GM19452 (cell line): ENCODE data around the gene CDKAL1.
"Not testable (repeated sequence)": the region's sequence is repeated elsewhere in the genome, so short reads cannot be mapped to it uniquely, and the experiment has no call there.

Experiments used
- ATAC-seq: cut with Tn5 transposase; IDR thresholded peaks from one replicate; pipeline ENCODE4 v1.9.1; 2021; ENCODE audit not compliant: unreplicated experiment

CDKAL1 gene

DNA sequence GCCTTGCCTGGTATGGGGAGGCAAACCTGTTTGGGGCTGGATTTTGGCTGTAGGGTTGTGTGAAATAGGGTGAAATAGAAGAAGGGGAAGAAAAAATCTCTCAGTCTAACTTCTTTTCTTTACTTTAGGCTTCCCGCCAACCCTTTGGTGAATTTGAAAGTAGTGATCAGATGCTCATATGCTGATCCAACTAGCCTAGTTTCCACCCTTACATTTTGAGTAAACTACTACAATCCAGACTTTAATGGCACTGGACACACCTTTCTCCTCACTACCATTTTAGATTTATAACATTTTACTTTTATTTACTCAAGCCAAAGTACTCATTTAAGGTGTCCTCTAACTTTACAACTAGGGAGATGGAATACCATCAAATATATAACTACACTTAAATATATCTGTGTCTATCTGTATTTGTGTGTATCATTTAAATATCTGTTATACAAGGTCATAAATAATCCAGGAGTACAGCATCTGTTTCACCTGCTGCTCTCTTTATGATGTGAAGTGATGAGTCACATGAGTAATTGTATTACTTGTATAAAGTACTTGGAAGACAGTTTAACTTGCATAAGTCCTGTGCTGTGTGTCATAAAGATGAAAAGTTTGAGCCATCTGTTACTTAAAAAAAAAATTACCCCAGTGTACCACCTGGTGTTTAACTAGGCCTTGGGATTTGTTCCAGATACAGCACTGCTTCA lies 172.1 kb downstream of the CDKAL1 start:
- no peak for ATAC-seq

DNA sequence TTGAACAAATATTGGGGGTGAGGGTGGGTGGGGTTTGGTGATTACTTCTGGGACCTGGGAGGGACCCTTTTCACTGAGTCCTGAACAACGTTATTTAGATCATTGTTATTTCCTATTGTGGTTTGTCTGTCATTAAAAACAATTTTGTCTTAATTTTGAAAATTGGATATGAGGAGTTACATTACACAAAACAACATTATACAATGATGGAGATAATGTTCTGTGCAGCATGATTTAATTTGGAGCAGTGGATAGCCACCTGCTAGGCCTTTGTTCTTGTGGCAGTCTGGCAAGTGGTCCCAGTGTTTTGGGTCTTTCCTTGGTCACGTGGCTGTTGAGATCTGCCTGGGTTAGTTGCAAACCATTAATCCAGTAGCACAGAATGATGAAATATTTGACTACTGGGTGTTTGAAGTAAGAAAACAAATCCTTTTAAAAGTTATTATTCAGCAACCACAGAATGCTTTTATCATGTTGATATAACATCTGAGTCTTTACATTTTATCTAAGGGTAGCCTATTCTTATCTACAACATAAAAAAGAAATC lies 172.8 kb downstream of the CDKAL1 start:
- ATAC-seq = no peak

DNA sequence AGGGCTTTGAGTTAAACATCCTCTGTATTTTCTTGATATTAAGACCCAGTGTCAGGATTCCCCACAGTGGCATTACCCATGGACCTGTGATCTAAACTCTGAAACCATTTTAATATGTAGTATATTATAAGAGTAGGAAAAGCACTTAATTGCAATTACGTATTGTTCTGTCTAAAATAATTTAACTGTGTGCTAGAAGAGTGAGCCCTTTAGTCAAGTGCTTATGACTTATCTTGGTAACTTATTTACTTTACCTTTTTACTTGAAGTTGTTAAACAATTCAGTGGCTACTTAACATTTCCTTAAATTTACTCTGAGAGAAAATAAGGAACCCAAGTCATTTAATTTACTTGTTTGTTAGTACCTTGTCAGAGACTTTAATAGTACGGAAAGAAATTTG lies 173.6 kb downstream of the CDKAL1 start:
- no peak for ATAC-seq

DNA sequence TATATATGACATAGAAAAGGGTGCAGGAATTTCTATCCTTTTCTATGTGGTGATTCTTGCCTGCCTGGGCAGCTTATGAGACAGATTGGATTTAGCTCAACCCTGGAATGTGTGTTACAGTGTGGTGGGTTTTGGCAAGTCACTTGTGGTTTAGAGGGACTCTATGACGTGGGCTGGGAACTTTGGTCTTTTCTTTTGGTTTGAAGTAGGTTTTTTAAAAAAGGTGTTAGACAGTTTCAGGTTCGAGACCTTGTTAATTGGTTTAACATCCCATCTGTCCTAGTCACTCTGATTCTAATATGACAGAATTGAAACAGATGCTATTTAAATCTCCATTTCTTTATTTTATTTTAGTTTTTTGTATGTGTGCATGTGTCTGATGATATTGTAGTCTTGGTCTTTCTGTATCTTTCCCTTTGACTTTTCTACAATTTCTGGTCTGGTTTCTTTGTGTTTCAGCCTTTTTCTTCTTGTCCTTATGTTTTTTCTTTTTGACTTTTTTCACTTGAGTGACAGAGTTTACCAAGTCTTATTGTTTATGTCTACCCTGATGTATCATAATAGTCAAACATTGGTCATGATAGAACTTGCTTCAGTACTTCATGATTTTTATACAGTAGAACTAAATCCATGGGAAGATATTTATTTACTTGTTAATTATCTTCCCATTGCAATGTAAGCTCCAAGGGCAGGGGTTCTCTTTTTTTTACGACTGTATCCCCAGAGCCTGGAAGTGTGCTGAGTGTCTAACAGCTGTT lies 174.3 kb downstream of the CDKAL1 start:
- ATAC-seq = peak; percentile 79

DNA sequence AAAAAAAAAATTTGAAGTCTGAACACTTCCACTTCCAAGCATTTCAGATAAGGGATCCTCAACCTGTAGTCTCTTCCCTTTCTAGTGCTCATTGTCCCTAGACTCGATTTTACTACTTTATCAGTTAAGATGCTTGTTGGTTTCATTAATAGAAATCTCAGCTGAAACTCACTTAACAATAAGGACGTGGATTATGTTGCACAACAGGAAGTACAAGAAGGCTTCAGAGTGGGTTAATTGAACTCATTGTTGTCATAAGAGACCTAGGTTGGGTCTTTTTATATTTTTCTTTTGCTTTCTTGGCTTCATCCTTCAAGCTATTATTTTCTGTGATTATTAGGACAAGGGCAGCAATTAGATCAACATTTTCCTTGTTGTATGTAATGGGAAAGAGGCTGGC lies 175.2 kb downstream of the CDKAL1 start:
- ATAC-seq = no peak

DNA sequence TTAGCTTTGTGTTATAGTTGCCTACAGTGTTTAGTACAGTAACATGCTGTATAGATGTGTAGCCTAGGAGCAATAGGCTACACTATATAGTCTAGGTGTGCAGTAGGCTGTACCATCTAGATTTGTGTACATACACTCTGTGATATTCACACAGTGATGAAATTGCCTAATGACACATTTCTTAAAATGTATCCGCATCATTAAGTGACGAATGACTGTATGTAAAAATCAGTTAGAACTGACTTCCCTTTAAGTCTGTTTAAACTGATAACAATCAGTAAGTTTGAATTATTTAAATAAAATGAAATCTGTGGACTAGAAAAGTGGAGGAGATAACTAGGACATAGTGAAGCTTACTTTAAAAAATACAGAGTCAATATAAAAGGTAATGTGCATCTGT lies 176.1 kb downstream of the CDKAL1 start:
- no peak for ATAC-seq

DNA sequence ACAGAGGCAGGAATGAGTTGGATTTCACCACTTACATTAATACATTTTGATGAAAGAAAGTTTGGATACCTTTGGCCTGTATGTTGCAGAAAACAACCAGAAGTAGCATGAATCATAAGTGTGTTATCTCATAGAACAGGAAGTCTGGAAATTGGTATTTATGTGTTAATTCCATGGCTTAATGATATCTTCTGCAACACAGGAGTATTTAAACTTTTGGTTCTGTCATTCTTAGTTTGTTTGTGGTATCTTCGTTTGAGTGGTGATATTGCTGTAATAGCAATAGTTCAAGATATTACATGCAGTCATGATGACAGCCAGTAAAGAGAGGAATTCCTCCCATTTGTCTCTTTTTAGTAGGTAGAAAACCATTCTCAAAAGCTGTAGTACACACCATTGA lies 177.3 kb downstream of the CDKAL1 start:
- no peak for ATAC-seq

DNA sequence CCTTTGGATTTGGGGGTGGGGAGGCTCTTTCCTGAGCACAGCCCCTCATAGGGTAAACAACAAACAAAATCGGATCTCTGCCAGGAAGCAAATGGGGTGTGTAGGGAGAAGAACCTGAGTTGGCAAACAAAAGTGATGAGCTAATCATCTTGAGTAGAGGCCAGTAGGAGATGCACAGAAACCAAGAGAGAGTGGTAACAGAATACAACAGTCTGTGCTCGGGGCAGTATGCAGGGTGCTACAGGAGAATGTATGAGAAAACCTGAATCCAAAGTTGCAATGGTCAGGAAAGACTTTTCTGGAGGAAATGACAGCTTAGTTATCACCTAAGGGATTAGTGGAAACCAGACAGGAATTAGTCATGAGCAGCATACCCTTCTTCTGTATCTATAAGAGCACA lies 177.8 kb downstream of the CDKAL1 start:
- ATAC-seq = no peak

DNA sequence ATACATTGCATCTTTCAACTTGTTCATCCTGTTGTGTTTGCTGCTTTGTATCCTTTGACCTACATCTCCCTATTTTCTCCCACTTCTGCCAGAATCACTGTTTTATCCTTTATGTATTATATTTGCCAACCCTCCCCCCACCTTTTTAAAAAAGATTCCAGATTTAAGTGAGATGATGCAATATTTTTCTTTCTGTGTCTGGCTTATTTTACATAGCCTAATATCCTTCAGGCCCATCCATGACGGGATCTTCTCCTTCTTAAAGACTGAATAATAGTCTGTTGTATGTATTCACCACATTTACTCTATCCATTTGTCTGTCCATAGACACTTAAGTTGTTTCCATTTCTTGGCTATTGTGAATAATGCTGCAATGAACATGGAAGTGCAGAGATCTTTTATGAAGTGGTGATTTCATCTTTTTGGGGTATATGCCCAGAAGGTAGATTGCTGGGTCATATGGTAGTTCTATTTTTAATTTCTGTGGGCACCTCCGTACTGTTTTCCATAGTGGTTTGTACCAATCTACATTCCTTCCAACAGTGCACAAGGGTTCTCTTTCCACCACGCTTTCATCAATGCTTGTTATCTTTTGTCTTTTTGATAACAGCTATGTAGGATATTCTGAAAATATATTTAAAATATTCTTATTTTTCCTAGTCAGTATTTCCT lies 181.0 kb downstream of the CDKAL1 start:
- ATAC-seq = no peak

DNA sequence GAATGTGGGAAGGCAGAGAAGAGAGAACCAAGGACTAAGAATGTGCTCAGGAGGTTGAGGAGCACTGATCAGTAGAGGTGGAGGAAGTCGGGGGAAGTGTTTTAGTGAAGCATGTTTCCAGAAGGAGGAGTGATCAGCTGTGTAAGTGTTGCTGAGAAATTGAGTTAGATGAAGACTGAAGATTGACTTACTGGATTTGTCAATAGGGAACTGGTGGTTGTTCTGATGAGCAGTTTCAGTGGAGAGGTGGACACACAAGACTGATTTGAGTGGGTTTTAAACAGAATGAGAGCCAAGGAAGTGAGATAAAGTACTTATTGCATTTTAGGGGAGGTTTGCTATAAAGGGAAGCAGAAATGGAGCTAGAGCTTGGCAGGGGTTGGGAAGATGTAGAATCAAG lies 182.6 kb downstream of the CDKAL1 start:
- ATAC-seq = peak; percentile 74

DNA sequence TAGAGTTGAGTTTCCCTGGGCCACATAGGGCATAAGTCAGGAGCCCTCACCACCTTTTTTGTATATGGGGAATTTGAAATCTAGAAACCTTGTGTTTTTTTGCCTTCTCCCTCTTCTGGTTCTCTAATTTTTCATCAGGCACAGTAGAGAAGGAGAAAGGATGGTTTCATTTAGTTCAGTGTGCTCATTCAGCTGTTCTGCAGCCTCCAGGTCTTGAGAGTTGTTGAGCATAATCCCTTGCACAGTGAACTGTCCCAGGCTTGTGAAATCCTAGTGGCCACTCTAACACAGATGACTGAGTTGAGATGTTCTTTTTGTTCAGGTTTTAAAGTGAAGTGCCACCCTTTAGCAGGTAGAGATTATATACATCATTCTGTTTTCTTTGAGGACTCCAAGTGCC lies 183.5 kb downstream of the CDKAL1 start:
- no peak for ATAC-seq

DNA sequence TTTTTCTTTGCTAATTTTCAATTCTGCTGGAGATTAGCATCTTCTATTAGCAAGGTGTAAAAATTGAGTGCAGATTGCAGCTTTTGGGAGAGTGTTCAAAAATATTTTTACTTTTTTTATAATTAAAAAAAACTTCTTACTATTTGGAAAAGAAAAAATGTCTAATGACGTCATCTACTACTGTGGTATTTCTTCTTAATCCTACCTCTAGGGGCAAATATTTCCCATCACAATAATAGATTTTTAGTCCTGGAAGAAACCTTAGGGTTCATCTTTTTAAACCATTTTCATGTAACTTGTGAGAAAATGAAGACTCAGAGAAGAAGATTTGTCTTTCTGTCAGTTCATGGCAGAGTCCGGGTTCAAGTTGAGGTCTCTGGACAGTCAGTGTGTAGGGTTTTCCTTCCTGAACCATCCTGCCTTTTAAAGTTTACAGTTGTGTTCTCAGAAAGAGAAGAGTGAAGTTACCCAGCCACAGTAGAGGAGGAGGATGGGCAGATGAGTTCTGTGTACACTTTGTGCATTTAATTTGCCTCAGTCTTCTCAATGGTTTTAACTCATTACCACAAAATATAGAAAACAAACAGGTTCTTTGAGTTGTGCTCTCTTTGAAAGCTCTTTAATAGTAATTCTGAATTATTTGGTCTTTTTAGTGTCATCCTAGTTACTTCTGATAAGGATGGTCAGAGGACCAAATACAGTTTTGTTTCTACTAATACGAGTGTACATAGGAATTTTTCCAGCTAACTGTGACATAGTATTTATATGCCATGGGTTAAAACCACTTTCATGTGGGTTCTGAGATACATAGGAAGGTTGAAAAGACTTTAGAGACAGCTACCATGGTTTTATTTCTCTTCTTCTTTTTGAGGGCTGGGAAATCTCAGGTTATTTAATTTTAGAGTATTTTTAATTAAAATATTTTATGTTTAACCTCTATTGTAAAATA lies 184.7 kb downstream of the CDKAL1 start:
- no peak for ATAC-seq

DNA sequence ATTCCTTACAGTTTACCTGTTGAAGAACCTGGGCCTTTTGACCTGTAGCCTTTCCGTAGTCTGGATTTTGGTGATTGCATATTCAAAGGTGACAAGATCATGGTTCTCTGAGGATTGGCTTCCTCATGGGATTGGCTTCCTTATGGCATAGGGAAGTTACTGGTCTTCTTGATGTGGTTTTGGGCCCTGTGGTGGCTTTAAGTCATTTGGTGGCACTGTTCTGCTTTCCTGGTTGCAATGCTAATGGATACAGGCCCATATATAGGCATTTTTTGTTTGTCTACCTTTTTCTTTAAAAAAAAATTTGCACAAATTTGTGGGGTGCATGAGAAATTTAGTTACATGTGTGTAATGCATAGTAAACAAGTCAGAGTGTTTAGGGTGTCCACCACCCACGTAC lies 185.7 kb downstream of the CDKAL1 start:
- no peak for ATAC-seq

DNA sequence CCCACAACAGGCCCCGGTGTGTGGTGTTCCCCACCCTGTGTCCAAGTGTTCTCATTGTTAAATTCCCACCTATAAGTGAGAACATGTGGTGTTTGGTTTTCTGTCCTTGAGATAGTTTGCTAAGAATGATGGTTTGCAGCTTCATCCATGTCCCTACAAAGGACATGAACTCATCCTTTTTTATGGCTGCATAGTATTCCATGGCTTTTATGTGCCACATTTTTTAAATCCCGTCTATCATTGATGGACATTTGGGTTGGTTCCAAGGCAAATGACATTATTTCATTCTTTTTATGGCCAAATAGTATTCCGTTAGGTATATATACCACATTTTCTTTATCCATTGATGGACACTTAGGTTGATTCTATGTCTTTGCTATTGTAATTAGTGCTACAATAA lies 186.9 kb downstream of the CDKAL1 start:
- ATAC-seq = not testable (repeated sequence)

DNA sequence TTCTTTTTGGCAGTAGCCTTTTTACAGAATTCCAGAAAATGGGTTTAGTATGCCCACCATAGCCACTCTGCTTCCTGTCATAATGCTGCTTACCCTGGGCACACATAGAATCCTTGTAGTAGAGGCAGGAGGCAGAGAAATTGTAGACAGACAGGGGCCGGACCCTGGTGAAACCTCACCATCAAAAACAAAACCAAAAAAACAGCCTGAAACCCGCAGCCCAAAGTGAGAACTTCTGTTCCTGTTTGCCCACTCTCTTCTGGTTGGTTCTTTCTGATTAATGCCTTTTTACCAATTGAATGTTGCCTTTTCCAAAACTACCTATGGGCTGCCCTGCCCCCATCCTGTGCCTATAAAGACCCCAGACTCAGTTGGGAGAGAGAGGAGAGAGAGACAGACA lies 188.2 kb downstream of the CDKAL1 start:
- ATAC-seq = peak; percentile 55

DNA sequence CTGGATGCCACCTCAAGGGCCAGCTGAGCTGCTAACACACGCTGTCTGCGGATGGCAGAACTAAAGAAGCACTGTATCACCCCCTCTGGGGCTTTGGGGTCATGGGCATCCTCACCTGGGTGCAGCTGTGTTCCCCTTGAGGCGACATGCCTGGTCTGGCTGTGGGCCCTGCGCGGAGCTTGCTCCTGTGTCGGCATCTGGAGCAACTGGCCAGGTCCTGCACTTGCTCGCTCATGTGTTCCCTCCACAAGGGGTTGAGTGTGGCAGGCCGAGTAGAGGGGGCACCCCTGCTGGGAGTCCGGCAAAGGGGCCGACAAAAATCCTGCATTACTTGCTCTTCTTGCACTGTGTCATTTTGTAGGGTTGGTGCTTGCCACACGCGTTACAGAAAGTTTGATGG lies 189.0 kb downstream of the CDKAL1 start:
- ATAC-seq = no peak

DNA sequence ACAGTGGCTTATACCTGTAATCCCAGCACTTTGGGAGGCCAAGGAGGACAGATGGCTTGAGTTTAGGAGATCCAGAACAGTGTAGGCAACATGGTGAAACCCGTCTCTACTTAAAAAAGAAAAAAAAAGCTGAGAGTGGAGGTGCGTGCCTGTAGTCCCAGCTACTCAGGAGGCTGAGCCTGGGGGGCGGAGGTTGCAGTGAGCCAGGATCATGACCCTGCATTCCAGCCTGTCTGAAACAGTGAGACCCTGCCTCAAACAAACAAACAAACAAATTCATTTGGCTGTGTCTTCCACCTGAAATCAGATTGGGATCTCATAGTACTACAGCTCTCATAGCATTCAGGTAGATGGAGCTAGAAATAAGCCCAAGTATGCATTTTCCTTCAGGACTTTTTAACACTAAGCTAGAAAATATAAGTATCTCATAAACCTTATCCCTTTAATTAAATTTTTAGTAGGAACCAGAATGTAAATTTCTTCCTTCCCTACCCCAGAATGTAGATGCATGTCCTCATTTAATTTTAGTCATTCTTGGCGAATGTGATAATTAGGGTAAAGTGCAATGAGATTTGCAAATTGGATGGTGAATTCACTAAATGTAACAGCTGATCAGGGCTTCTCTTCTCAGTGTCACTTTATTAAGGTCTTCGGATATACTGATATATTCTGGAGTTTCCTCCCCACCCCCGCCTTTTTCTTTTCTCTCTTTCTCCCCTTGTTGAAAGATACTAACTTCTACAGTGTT lies 190.4 kb downstream of the CDKAL1 start:
- no peak for ATAC-seq

DNA sequence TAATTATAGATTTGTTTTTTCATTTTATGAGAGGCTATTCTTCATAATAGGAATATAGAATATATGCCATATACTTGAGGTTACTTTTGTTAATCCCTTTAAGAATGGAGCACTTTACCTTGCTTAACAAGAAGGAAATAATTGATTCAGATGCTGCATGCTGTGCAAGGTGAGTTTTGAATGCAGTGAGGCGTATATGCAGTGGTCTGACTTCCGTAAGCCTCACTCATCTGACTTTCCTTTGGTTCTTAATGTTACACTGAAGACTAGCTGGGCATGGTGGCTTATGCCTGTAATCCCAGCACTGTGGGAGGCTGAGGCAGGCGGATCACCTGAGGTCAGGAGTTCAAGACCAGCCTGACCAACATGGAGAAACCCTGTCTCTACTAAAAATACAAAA lies 191.0 kb downstream of the CDKAL1 start:
- ATAC-seq = not testable (repeated sequence)

DNA sequence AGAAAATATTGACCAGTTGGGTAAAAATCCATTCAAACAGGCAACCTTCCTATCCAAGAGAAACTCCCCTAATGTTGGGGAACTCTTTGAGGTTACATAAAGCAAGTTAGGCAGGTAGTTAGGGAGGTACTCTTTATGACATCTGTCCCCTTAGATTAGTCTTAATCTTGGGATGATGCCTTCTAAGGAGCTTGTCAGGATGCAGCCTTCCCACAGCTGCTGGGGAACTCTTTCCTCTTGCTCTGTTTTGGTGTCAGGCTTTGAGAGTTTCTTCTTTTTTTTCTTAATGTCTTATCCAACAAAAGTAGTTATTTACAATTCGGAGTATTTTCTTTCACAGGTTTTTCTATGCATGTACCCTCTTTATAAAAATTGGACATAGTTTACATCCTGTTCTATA lies 194.8 kb downstream of the CDKAL1 start:
- ATAC-seq = no peak

DNA sequence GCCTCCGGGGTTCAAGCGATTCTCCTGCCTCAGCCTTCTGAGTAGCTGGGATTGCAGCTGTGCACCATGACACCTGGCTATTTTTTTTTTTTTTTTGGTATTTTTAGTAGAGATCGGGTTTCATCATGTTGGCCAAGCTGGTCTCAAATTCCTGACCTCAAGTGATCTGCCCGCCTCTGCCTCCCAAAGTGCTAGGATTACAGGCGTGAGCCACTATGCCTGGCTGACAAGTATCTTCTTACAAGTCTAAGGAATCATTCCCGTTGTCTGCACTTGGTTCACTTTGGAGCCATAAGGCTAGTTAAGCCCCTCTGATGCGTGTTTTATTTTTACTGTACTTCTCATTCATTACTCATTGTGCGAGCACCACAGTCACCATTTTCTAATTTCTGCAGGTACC lies 198.1 kb downstream of the CDKAL1 start:
- not testable (repeated sequence) for ATAC-seq
